COR-L47 (cell line): ENCODE data around the gene SLC48A1.

Experiments used
- DNase-seq: peaks from one replicate; lab custom pipeline; 2025; lab: John Stamatoyannopoulos, UW

SLC48A1 gene

GRCh38 chr12:47744005-47744651, 28.9 kb upstream of the SLC48A1 start:
- DNase-seq: peak; percentile 78

GRCh38 chr12:47744778-47745436, 28.1 kb upstream of the SLC48A1 start:
- DNase-seq: no peak

GRCh38 chr12:47745485-47746041, 27.5 kb upstream of the SLC48A1 start:
- DNase-seq: no peak

GRCh38 chr12:47746073-47746472, 27.0 kb upstream of the SLC48A1 start:
- no peak for DNase-seq

- no peak for DNase-seq
Observed at GRCh38 chr12:47746523-47746922, 26.5 kb upstream of the SLC48A1 start.

- no peak for DNase-seq
Observed at GRCh38 chr12:47747126-47747525, 25.9 kb upstream of the SLC48A1 start.

GRCh38 chr12:47747596-47748506, 25.2 kb upstream of the SLC48A1 start:
- DNase-seq: no peak

GRCh38 chr12:47748507-47748828, 24.6 kb upstream of the SLC48A1 start:
- DNase-seq: no peak

GRCh38 chr12:47748899-47749298, 24.1 kb upstream of the SLC48A1 start:
- DNase-seq: no peak

GRCh38 chr12:47750229-47750798, 22.7 kb upstream of the SLC48A1 start:
- no peak for DNase-seq

GRCh38 chr12:47750916-47751470, 22.0 kb upstream of the SLC48A1 start:
- no peak for DNase-seq

GRCh38 chr12:47751561-47751960, 21.5 kb upstream of the SLC48A1 start:
- no peak for DNase-seq

GRCh38 chr12:47752121-47752520, 20.9 kb upstream of the SLC48A1 start:
- no peak for DNase-seq

- no peak for DNase-seq
Observed at GRCh38 chr12:47752552-47752951, 20.5 kb upstream of the SLC48A1 start.

- no peak for DNase-seq
Observed at GRCh38 chr12:47753021-47754001, 19.7 kb upstream of the SLC48A1 start.

- no peak for DNase-seq
Observed at GRCh38 chr12:47754126-47754525, 18.9 kb upstream of the SLC48A1 start.

GRCh38 chr12:47754881-47755280, 18.2 kb upstream of the SLC48A1 start:
- no peak for DNase-seq

- DNase-seq: no peak
Observed at GRCh38 chr12:47755655-47756562, 17.1 kb upstream of the SLC48A1 start.

GRCh38 chr12:47757364-47757839, 15.6 kb upstream of the SLC48A1 start:
- DNase-seq: no peak
